ENCODE results near the gene NELL1.

Gene NELL1

GRCh38 chr11:20783220-20783619 lies 113.8 kb downstream of the NELL1 start:
- Histone ChIP-seq H3K4me1 (ENCODE audit: insufficient read depth, low read length) (no peaks in the 10 kb centered on the region), H3K9ac (ENCODE audit: low read depth, low read length) (no peak overlapping the region), H4K20me1 (ENCODE audit: insufficient read depth, low read length) (no peaks in the 10 kb centered on the region), H3K27me3 (ENCODE audit: insufficient read depth, low read length, poor library complexity) (no peaks in the 10 kb centered on the region), H3K4me2 (ENCODE audit: insufficient read depth, low read length) (no peak overlapping the region), H3K27ac (ENCODE audit: low read length) (no peak overlapping the region), H2AFZ (ENCODE audit: low read depth, low read length) (no peak overlapping the region), H3K36me3 (ENCODE audit: insufficient read depth, low read length) (no peaks in the 10 kb centered on the region), H3K9me3 (ENCODE audit: insufficient read depth, low read length, severe bottlenecking) (no peaks in the 10 kb centered on the region), H3K4me3 (ENCODE audit: low read depth in 1 of 2, low read length in 2 of 2) (no peak overlapping the region), H3K79me2 (ENCODE audit: insufficient read depth, low read length) (no peaks in the 10 kb centered on the region)
- no peak for DNase-seq
- no peak for ATAC-seq (ENCODE audit: insufficient read depth, low read depth)
- TF ChIP-seq, protein P1, sequence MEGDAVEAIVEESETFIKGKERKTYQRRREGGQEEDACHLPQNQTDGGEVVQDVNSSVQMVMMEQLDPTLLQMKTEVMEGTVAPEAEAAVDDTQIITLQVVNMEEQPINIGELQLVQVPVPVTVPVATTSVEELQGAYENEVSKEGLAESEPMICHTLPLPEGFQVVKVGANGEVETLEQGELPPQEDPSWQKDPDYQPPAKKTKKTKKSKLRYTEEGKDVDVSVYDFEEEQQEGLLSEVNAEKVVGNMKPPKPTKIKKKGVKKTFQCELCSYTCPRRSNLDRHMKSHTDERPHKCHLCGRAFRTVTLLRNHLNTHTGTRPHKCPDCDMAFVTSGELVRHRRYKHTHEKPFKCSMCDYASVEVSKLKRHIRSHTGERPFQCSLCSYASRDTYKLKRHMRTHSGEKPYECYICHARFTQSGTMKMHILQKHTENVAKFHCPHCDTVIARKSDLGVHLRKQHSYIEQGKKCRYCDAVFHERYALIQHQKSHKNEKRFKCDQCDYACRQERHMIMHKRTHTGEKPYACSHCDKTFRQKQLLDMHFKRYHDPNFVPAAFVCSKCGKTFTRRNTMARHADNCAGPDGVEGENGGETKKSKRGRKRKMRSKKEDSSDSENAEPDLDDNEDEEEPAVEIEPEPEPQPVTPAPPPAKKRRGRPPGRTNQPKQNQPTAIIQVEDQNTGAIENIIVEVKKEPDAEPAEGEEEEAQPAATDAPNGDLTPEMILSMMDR (IDR thresholded peaks at IDR 0.05; ENCODE audit: borderline replicate concordance, extremely low read depth, low read length, poor library complexity, severe bottlenecking), result no peak
- TF ChIP-seq EZH2 (IDR thresholded peaks at IDR 0.05; ENCODE audit: borderline replicate concordance, low read depth, low read length, severe bottlenecking), result no peak

DNA sequence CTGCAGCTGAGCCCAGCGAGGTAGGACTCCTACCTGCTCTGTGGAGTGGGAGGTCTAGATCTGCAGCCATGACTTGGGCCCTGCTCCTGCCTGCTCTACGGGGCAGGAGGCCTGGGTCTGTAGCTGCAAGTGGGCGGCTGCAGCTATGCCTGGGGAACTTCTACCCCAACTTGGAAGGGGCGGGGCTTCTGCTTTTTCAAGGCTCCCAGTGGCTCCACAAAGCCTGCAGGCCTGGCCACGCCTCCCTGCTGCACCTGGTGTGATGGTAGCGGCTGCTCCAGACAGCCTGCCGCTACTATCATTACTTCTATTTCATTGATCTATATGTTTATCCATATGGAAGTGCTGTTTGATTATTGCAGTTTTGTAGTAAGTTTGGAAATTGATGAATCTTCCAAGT lies 121.2 kb downstream of the NELL1 start:
- Histone ChIP-seq H2AFZ (ENCODE audit: low read depth, low read length) (no peak overlapping the region), H3K4me2 (ENCODE audit: insufficient read depth, low read length) (no peak overlapping the region), H3K27ac (ENCODE audit: low read length) (no peak overlapping the region), H3K9me3 (ENCODE audit: insufficient read depth, low read length, severe bottlenecking) (no peaks in the 10 kb centered on the region), H3K27me3 (ENCODE audit: insufficient read depth, low read length, poor library complexity) (no peaks in the 10 kb centered on the region), H3K9ac (ENCODE audit: low read depth, low read length) (no peak overlapping the region), H3K4me1 (ENCODE audit: insufficient read depth, low read length) (no peaks in the 10 kb centered on the region), H4K20me1 (ENCODE audit: insufficient read depth, low read length) (no peaks in the 10 kb centered on the region), H3K36me3 (ENCODE audit: insufficient read depth, low read length) (no peaks in the 10 kb centered on the region), H3K79me2 (ENCODE audit: insufficient read depth, low read length) (no peaks in the 10 kb centered on the region), H3K4me3 (ENCODE audit: low read depth in 1 of 2, low read length in 2 of 2) (no peak overlapping the region)
- ATAC-seq (ENCODE audit: insufficient read depth, low read depth), result no peak
- TF ChIP-seq, protein P1 (IDR thresholded peaks at IDR 0.05; ENCODE audit: borderline replicate concordance, extremely low read depth, low read length, poor library complexity, severe bottlenecking), result no peak
- no peak for TF ChIP-seq EZH2 (IDR thresholded peaks at IDR 0.05; ENCODE audit: borderline replicate concordance, low read depth, low read length, severe bottlenecking)
- no peak for DNase-seq

GRCh38 chr11:20795005-20795404 lies 125.6 kb downstream of the NELL1 start:
- TF ChIP-seq, protein P1 (IDR thresholded peaks at IDR 0.05; ENCODE audit: borderline replicate concordance, extremely low read depth, low read length, poor library complexity, severe bottlenecking), result no peak
- no peak for TF ChIP-seq EZH2 (IDR thresholded peaks at IDR 0.05; ENCODE audit: borderline replicate concordance, low read depth, low read length, severe bottlenecking)
- Histone ChIP-seq H3K4me2 (ENCODE audit: insufficient read depth, low read length) (no peak overlapping the region), H3K4me3 (ENCODE audit: low read depth in 1 of 2, low read length in 2 of 2) (no peak overlapping the region), H3K9ac (ENCODE audit: low read depth, low read length) (no peak overlapping the region), H4K20me1 (ENCODE audit: insufficient read depth, low read length) (no peaks in the 10 kb centered on the region), H3K79me2 (ENCODE audit: insufficient read depth, low read length) (no peaks in the 10 kb centered on the region), H3K36me3 (ENCODE audit: insufficient read depth, low read length) (no peaks in the 10 kb centered on the region), H2AFZ (ENCODE audit: low read depth, low read length) (no peak overlapping the region), H3K9me3 (ENCODE audit: insufficient read depth, low read length, severe bottlenecking) (no peaks in the 10 kb centered on the region), H3K27me3 (ENCODE audit: insufficient read depth, low read length, poor library complexity) (no peaks in the 10 kb centered on the region), H3K4me1 (ENCODE audit: insufficient read depth, low read length) (no peaks in the 10 kb centered on the region), H3K27ac (ENCODE audit: low read length) (no peak overlapping the region)
- DNase-seq, result no peak
- no peak for ATAC-seq (ENCODE audit: insufficient read depth, low read depth)

GRCh38 chr11:20808328-20808727 lies 138.9 kb downstream of the NELL1 start:
- Histone ChIP-seq H3K27ac (ENCODE audit: low read length) (no peak overlapping the region), H3K4me1 (ENCODE audit: insufficient read depth, low read length) (no peaks in the 10 kb centered on the region), H3K36me3 (ENCODE audit: insufficient read depth, low read length) (no peaks in the 10 kb centered on the region), H3K4me3 (ENCODE audit: low read depth in 1 of 2, low read length in 2 of 2) (no peak overlapping the region), H2AFZ (ENCODE audit: low read depth, low read length) (no peak overlapping the region), H3K4me2 (ENCODE audit: insufficient read depth, low read length) (no peak overlapping the region), H3K79me2 (ENCODE audit: insufficient read depth, low read length) (no peaks in the 10 kb centered on the region), H4K20me1 (ENCODE audit: insufficient read depth, low read length) (no peaks in the 10 kb centered on the region), H3K9me3 (ENCODE audit: insufficient read depth, low read length, severe bottlenecking) (no peaks in the 10 kb centered on the region), H3K9ac (ENCODE audit: low read depth, low read length) (no peak overlapping the region), H3K27me3 (ENCODE audit: insufficient read depth, low read length, poor library complexity) (no peaks in the 10 kb centered on the region)
- DNase-seq (no peak), ATAC-seq (ENCODE audit: insufficient read depth, low read depth) (no peak)
- TF ChIP-seq EZH2 (IDR thresholded peaks at IDR 0.05; ENCODE audit: borderline replicate concordance, low read depth, low read length, severe bottlenecking), result no peak
- TF ChIP-seq, protein P1 (IDR thresholded peaks at IDR 0.05; ENCODE audit: borderline replicate concordance, extremely low read depth, low read length, poor library complexity, severe bottlenecking), result no peak
